Gastroesophageal sphincter (tissue), 4 donors: ENCODE results near the gene PSMB3. TPM values are rescaled to one million over a fixed set of nuclear protein-coding genes. Genes with fewer than 3 reads are reported as not detected.
A peak's percentile ranks its signal among the peaks of the same experiment; 100 is the strongest.

Source experiments
- ATAC-seq: fragments of 150-250 bp; one replicate; pipeline ENCODE4 v1.9.1; 2016; ENCODE audit warnings: mild to moderate bottlenecking, moderate library complexity
- H3K27ac ChIP-seq, 4 donors: fragments of 200-600 bp; sonication (generic) in 3 of 4; 1 replicate in 3 of 4; 2 replicates in 1 of 4; pipeline ENCODE4 v1.5.1; 2016 to 2019
- H3K27me3 ChIP-seq: fragments of 200-600 bp; sonication (generic); one replicate; pipeline ENCODE4 v1.5.1; 2019
- H3K36me3 ChIP-seq, 2 donors: fragments of 200-600 bp; sonication (generic); one replicate each; pipeline ENCODE4 v1.5.1; 2019; ENCODE audit warnings: control low read depth in 1 of 2
- H3K4me1 ChIP-seq, 3 donors: fragments of 200-600 bp; sonication (generic); 1 replicate in 2 of 3; 2 replicates in 1 of 3; pipeline ENCODE4 v1.5.1; 2016 to 2019; ENCODE audit warnings: control low read depth in 2 of 3
- H3K4me3 ChIP-seq, 2 donors: fragments of 200-600 bp; sonication (generic); one replicate each; pipeline ENCODE4 v1.5.1; 2019; ENCODE audit warnings: mild to moderate bottlenecking in 1 of 2, moderate library complexity in 1 of 2
- H3K9me3 ChIP-seq, 3 donors: fragments of 200-600 bp; sonication (generic); one replicate each; pipeline ENCODE4 v1.5.1; 2017 to 2019; ENCODE audit warnings: control low read depth in 2 of 3
- EP300 ChIP-seq: sonication (generic); formaldehyde crosslinking; IDR thresholded peaks from one replicate; pipeline ENCODE4 v1.6.1; 2017; ENCODE audit warnings: antibody characterized with exemption, mild to moderate bottlenecking
- POLR2A ChIP-seq, 2 donors: fragments of 450-650 bp; IDR thresholded peaks; one replicate each; pipeline ENCODE4 v1.6.1; 2017; ENCODE audit warnings: antibody characterized with exemption in 2 of 2, mild to moderate bottlenecking in 2 of 2, moderate library complexity in 1 of 2
- POLR2AphosphoS5 ChIP-seq: sonication (generic); formaldehyde crosslinking; IDR thresholded peaks from one replicate; pipeline ENCODE4 v1.6.1; 2017; ENCODE audit warnings: antibody characterized with exemption
- WGBS, 2 donors: methylation state at CpG; one replicate each; pipeline ENCODE4 v1.1.5; 2018; ENCODE audit warnings: low coverage in 1 of 2; 5-methylcytosine and 5-hydroxymethylcytosine counted together
- total RNA-seq, 4 donors: library from RNA; depleted of rRNA; stranded (reverse); fragments of >200 nt; gene quantifications; one replicate each; pipeline ENCODE4 v1.1.0, GENCODE V29; 2016
- TF ChIP-seq, protein P1 (sequence below), 4 experiments: fragments of 200-600 bp in 2 of 4; fragments of 450-650 bp in 2 of 4; sonication (generic) in 1 of 4; IDR thresholded peaks; one replicate each; pipeline ENCODE4 v1.5.1; 2017 to 2019; ENCODE audit warnings: antibody characterized with exemption in 4 of 4, mild to moderate bottlenecking in 2 of 4, moderate library complexity in 2 of 4

The PSMB3 gene
- total RNA-seq, 4 donors from 2014 or later, result 107 to 123 (median 117) TPM

DNA sequence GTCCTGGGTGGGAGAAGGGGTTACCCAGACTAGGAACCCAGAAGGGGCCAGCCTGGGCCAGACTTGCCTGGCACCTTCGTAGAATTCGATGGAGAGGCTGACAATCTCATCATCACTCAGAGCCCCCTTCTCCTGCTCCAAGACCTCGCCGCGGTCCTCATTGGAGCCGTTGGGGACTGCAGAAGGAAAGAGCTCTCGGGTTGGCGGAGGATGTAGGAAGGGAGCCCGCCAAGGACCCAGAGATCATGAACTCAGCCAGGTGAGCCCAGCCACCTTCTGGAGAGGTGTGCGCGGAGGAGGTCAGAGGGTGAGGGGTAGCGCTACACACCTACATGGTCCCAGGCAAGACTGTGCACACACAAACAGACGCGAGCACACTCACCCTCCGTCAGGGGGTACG lies 13.9 kb upstream of the PSMB3 start:
- ATAC-seq, result no peak
- Histone ChIP-seq H3K36me3 (peaks cover 0 to 58% of the 10 kb centered on the region in 2 donors), H3K4me1 (peaks cover 0 to 62% (median 19%) of the 10 kb centered on the region in 3 donors), H3K27ac (no peak overlapping the region), H3K27me3 (no peaks in the 10 kb centered on the region), H3K4me3 (no peak overlapping the region), H3K9me3 (no peaks in the 10 kb centered on the region)
- 88% methylated on average over 2 of the region's 16 CpGs; no CpG with 5 or more reads in 1 of the 2 donors for WGBS, 2 donors
- no peak for TF ChIP-seq POLR2A (IDR thresholded peaks at IDR 0.05)
- TF ChIP-seq POLR2AphosphoS5, result no peak
- no peak for TF ChIP-seq EP300
- TF ChIP-seq, protein P1, sequence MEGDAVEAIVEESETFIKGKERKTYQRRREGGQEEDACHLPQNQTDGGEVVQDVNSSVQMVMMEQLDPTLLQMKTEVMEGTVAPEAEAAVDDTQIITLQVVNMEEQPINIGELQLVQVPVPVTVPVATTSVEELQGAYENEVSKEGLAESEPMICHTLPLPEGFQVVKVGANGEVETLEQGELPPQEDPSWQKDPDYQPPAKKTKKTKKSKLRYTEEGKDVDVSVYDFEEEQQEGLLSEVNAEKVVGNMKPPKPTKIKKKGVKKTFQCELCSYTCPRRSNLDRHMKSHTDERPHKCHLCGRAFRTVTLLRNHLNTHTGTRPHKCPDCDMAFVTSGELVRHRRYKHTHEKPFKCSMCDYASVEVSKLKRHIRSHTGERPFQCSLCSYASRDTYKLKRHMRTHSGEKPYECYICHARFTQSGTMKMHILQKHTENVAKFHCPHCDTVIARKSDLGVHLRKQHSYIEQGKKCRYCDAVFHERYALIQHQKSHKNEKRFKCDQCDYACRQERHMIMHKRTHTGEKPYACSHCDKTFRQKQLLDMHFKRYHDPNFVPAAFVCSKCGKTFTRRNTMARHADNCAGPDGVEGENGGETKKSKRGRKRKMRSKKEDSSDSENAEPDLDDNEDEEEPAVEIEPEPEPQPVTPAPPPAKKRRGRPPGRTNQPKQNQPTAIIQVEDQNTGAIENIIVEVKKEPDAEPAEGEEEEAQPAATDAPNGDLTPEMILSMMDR (IDR thresholded peaks at IDR 0.05), result no peak

DNA sequence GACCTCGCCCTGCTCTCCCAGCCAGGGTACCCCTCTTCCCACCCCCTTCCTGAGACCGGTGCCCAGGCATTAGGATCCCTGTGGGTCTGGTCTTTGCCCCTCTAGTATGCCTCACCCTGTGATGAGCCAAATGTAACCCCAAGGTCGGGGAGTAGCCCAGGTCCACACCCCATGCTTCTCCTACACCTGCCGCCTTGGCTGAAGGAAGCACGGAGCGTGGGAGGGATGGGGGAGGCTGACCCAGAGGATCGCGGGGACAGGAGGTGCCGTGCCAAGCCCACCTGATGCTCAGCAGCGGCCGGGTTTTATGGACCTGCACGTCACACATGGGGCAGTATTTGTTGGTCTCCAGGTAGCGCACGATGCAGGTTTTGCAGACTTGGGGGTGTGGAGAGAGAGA lies 13.2 kb upstream of the PSMB3 start:
- no peak for TF ChIP-seq POLR2AphosphoS5
- no peak for TF ChIP-seq EP300
- TF ChIP-seq, protein P1 (IDR thresholded peaks at IDR 0.05), result no peak
- TF ChIP-seq POLR2A (IDR thresholded peaks at IDR 0.05), result no peak
- no peaks in the 10 kb centered on the region for H3K9me3 ChIP-seq
- no peak overlapping the region for H3K27ac ChIP-seq
- 94% methylated on average over 3 of the region's 14 CpGs; no CpG with 5 or more reads in 1 of the 2 donors for WGBS, 2 donors
- peaks cover 0 to 62% (median 19%) of the 10 kb centered on the region in 3 donors for H3K4me1 ChIP-seq
- ATAC-seq, result no peak
- H3K36me3 ChIP-seq, result peaks cover 0 to 52% of the 10 kb centered on the region in 2 donors
- no peak overlapping the region for H3K4me3 ChIP-seq
- H3K27me3 ChIP-seq, result no peaks in the 10 kb centered on the region

GRCh38 chr17:38740044-38740443 lies 12.5 kb upstream of the PSMB3 start:
- H3K4me1 ChIP-seq, result peaks cover 0 to 61% (median 19%) of the 10 kb centered on the region in 3 donors
- peaks cover 0 to 50% of the 10 kb centered on the region in 2 donors for H3K36me3 ChIP-seq
- ATAC-seq, result no peak
- no peaks in the 10 kb centered on the region for H3K27me3 ChIP-seq
- TF ChIP-seq EP300, result no peak
- TF ChIP-seq POLR2A (IDR thresholded peaks at IDR 0.05), result no peak
- TF ChIP-seq, protein P1 (IDR thresholded peaks at IDR 0.05), result no peak
- no peak for TF ChIP-seq POLR2AphosphoS5
- 100% methylated on average over 3 of the region's 19 CpGs; no CpG with 5 or more reads in 1 of the 2 donors for WGBS, 2 donors
- no peak overlapping the region for H3K4me3 ChIP-seq
- no peaks in the 10 kb centered on the region for H3K9me3 ChIP-seq
- H3K27ac ChIP-seq, result no peak overlapping the region

GRCh38 chr17:38740806-38741205 lies 11.7 kb upstream of the PSMB3 start:
- H3K9me3 ChIP-seq, result no peaks in the 10 kb centered on the region
- TF ChIP-seq POLR2AphosphoS5 (no peak), EP300 (no peak), POLR2A (IDR thresholded peaks at IDR 0.05) (no peak)
- TF ChIP-seq, protein P1 (IDR thresholded peaks at IDR 0.05), result no peak
- H3K27ac ChIP-seq, result peak overlapping the region in 3 of 4 donors; percentile 86 to 95 (median 89)
- no peak overlapping the region for H3K4me3 ChIP-seq
- 50% methylated on average over 1 of the region's 4 CpGs; no CpG with 5 or more reads in 1 of the 2 donors for WGBS, 2 donors
- H3K36me3 ChIP-seq, result peaks cover 0 to 45% of the 10 kb centered on the region in 2 donors
- peaks cover 0 to 61% (median 19%) of the 10 kb centered on the region in 3 donors for H3K4me1 ChIP-seq
- no peak for ATAC-seq
- H3K27me3 ChIP-seq, result no peaks in the 10 kb centered on the region

DNA sequence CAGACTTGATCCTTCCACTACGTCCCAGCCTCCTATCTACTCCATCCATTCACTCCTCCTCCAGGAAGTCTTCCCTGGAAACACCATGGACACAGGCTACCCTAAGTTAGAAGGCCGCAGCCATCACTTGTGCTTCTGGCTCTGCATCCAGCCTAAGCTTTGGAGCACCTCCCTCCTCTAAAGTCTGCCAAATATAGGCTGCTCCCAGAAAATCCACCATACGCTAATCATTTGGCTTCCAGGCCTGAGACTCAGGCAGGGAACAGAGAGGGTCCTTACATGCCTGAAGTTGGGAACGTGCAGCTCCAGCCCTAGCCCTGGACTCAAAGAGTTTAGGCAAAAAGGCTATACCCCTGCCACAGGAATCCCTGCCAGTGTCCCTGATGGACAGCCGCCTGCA lies 11.1 kb upstream of the PSMB3 start:
- H3K9me3 ChIP-seq, result no peaks in the 10 kb centered on the region
- WGBS, 2 donors, result 10 to 56% methylated on average over 2 to 5 of the region's 5 CpGs
- H3K4me3 ChIP-seq, result no peak overlapping the region
- H3K27me3 ChIP-seq, result no peaks in the 10 kb centered on the region
- peaks cover 0 to 62% (median 23%) of the 10 kb centered on the region in 3 donors for H3K4me1 ChIP-seq
- no peak for ATAC-seq
- TF ChIP-seq POLR2A (IDR thresholded peaks at IDR 0.05), result no peak
- TF ChIP-seq, protein P1 (IDR thresholded peaks at IDR 0.05), result no peak
- TF ChIP-seq POLR2AphosphoS5, result no peak
- no peak for TF ChIP-seq EP300
- H3K36me3 ChIP-seq, result peaks cover 0 to 39% of the 10 kb centered on the region in 2 donors
- H3K27ac ChIP-seq, result peak overlapping the region; percentile 70 to 95 (median 88)
